OCI-LY3 (cell line): ENCODE measurements around the gene CAMTA1.

Experiments used
- H2AFZ ChIP-seq: fragments of 200-600, 300-600 bp; shearing (Covaris generic); 2 replicates; pipeline ENCODE4 v1.6.0; 2014; ENCODE audit warnings: antibody characterized with exemption, low read depth, low read length
- H3K27ac ChIP-seq: fragments of 200-600, 300-600 bp; sonication (generic); 2 replicates; pipeline ENCODE4 v1.5.1; 2014; ENCODE audit warnings: mild to moderate bottlenecking, low read length, moderate library complexity, mixed read lengths
- H3K27me3 ChIP-seq: fragments of 200-600, 300-600 bp; sonication (generic); 2 replicates; pipeline ENCODE4 v1.6.1; 2014; ENCODE audit warnings: low read depth, low read length, mixed read lengths
- H3K36me3 ChIP-seq: fragments of 200-600, 300-600 bp; sonication (generic); replicated peaks from 2 replicates; pipeline ENCODE3; 2014; ENCODE audit warnings: low read depth, low read length, mixed read lengths
- H3K4me1 ChIP-seq: fragments of 300-600, 200-600 bp; sonication (generic); 2 replicates; pipeline ENCODE4 v1.6.1; 2014; ENCODE audit warnings: low read length, mixed read lengths
- H3K4me2 ChIP-seq: fragments of 200-600, 300-600 bp; sonication (generic); 2 replicates; pipeline ENCODE4 v1.6.1; 2014; ENCODE audit warnings: low read length, mixed read lengths
- H3K4me3 ChIP-seq: fragments of 300-600, 200-600 bp; sonication (generic); 2 replicates; pipeline ENCODE4 v1.5.1; 2014; ENCODE audit warnings: antibody characterized with exemption, mild to moderate bottlenecking, low read length, moderate library complexity
- H3K79me2 ChIP-seq: fragments of 300-600, 200-600 bp; shearing (Covaris generic); 2 replicates; pipeline ENCODE4 v1.6.1; 2014; ENCODE audit warnings: mild to moderate bottlenecking, low read length, mixed read lengths
- H3K9ac ChIP-seq: fragments of 300-600, 200-600 bp; shearing (Covaris generic); 2 replicates; pipeline ENCODE4 v1.6.0; 2014; ENCODE audit warnings: mild to moderate bottlenecking, low read length, moderate library complexity
- H3K9me3 ChIP-seq: fragments of 200-600, 300-600 bp; shearing (Covaris generic); 2 replicates; pipeline ENCODE4 v1.6.1; 2014; ENCODE audit warnings: low read length, mixed read lengths; ENCODE audit not compliant: insufficient read depth
- H4K20me1 ChIP-seq: fragments of 200-600, 300-600 bp; sonication (generic); 2 replicates; pipeline ENCODE4 v1.6.1; 2016; ENCODE audit warnings: low read length, mixed read lengths; ENCODE audit not compliant: insufficient read depth
- CTCF ChIP-seq: fragments of 200-600, 300-600 bp; sonication (generic); IDR thresholded peaks from 2 replicates; pipeline ENCODE4 v1.5.1; 2014; ENCODE audit warnings: antibody characterized with exemption, low read length, low read depth
- EZH2phosphoT487 ChIP-seq: fragments of 200-600 bp; shearing (Covaris generic); IDR thresholded peaks from 2 replicates; pipeline ENCODE4 v1.6.1; 2018; ENCODE audit warnings: antibody characterized with exemption, mixed run types, low read depth

The CAMTA1 gene

GRCh38 chr1:7477593-7477992, 692.3 kb downstream of the CAMTA1 start:
- Histone ChIP-seq H4K20me1 (no peaks in the 10 kb centered on the region), H2AFZ (no peak overlapping the region), H3K27ac (no peak overlapping the region), H3K9ac (no peak overlapping the region), H3K79me2 (no peaks in the 10 kb centered on the region), H3K4me1 (peaks cover 4% of the 10 kb centered on the region; the same call in 1 of the 2 replicates), H3K36me3 (no peaks in the 10 kb centered on the region), H3K4me2 (no peak overlapping the region), H3K27me3 (peaks cover 2% of the 10 kb centered on the region), H3K4me3 (no peak overlapping the region), H3K9me3 (no peaks in the 10 kb centered on the region)
- TF ChIP-seq CTCF (no peak), EZH2phosphoT487 (no peak)

- TF ChIP-seq EZH2phosphoT487 (no peak), CTCF (no peak)
- Histone ChIP-seq H3K4me1 (peaks cover 10% of the 10 kb centered on the region; the same call in 1 of the 2 replicates), H3K4me3 (no peak overlapping the region), H4K20me1 (no peaks in the 10 kb centered on the region), H3K79me2 (no peaks in the 10 kb centered on the region), H3K27ac (no peak overlapping the region), H3K27me3 (peaks cover 2% of the 10 kb centered on the region), H3K9me3 (no peaks in the 10 kb centered on the region), H2AFZ (no peak overlapping the region), H3K36me3 (no peaks in the 10 kb centered on the region), H3K9ac (no peak overlapping the region), H3K4me2 (no peak overlapping the region)
Measured at GRCh38 chr1:7478142-7478790, 693.0 kb downstream of the CAMTA1 start.

DNA sequence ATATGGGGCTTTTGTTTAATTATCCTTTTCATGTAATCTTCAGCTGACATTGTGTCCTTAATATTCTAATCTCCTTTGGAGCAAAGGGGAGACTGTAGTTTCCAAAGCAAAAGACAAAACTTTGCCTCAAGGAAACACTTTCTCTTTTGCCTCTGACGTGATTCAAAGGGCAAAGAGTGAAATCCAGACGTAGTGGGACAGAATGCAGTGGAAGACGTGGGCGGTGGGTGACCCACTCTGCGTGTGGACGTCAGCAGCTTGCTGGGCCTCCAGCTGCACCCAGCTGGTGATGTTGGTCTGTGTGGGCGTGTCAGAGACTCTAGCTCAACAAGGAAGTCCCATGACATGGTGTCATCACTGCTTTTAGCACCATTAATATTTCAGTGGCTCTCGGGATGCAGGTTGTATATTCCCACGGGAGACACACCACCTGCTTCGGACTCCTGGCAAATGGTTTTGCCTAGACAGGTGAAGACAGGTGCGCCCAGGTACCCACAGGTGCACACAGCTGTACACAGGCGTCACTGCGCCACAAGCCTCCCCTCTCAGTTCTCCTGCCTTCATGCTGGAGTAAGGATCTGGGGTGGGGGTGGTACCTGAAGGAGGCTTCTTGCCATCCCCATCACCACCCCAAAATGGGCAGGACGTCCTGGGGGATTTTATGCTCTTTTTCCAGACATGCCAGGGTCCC, 693.7 kb downstream of the CAMTA1 start:
- no peak overlapping the region for H2AFZ ChIP-seq
- H3K4me3 ChIP-seq: no peak overlapping the region
- H3K36me3 ChIP-seq: no peaks in the 10 kb centered on the region
- H3K79me2 ChIP-seq: no peaks in the 10 kb centered on the region
- no peak for TF ChIP-seq EZH2phosphoT487
- no peak for TF ChIP-seq CTCF
- H3K27me3 ChIP-seq: peaks cover 2% of the 10 kb centered on the region
- no peaks in the 10 kb centered on the region for H4K20me1 ChIP-seq
- no peaks in the 10 kb centered on the region for H3K9me3 ChIP-seq
- peak overlapping the region; percentile 14; the same call in 1 of the 2 replicates for H3K4me2 ChIP-seq
- H3K27ac ChIP-seq: no peak overlapping the region
- no peak overlapping the region for H3K9ac ChIP-seq
- peaks cover 10% of the 10 kb centered on the region; the same call in 1 of the 2 replicates for H3K4me1 ChIP-seq

DNA sequence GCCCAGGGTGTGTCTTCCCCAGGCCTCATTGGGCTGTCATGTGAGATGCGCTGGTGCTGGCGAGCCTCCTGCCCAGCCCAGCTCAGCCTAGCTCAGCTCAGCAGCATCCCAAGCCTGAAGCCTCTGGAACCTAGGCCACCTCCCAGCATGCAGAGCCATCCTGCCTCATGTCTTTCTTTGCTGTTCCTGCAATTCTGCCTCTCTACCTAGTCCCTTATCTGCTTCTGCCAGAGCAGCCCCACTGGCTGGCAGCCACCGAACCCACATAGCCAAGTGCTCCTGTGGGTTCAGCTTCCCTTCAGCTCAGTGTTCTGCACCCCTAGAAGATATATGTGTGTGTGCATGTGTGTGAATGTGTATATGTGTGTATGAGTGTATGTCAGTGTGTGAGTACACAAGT, 694.3 kb downstream of the CAMTA1 start:
- H2AFZ ChIP-seq: no peak overlapping the region
- H3K79me2 ChIP-seq: no peaks in the 10 kb centered on the region
- no peak overlapping the region for H3K4me2 ChIP-seq
- no peaks in the 10 kb centered on the region for H3K36me3 ChIP-seq
- H3K27me3 ChIP-seq: peaks cover 2% of the 10 kb centered on the region
- H4K20me1 ChIP-seq: no peaks in the 10 kb centered on the region
- H3K9me3 ChIP-seq: no peaks in the 10 kb centered on the region
- H3K4me1 ChIP-seq: peaks cover 10% of the 10 kb centered on the region; the same call in 1 of the 2 replicates
- no peak overlapping the region for H3K9ac ChIP-seq
- no peak overlapping the region for H3K27ac ChIP-seq
- H3K4me3 ChIP-seq: no peak overlapping the region
- TF ChIP-seq CTCF (no peak), EZH2phosphoT487 (no peak)
